ENCODE results near the gene GJB2.

- TF ChIP-seq CTCF (conservative IDR thresholded peaks at IDR 0.05 in 1 of 2, IDR thresholded peaks at IDR 0.05 in 1 of 2; ENCODE audit: low read depth in 1 of 2, low read length in 2 of 2) (no peak), EZH2 (IDR thresholded peaks at IDR 0.05; ENCODE audit: low read length, missing control alignments) (no peak)
Observed at GRCh38 chr13:20209948-20210347, 17.2 kb upstream of the GJB2 start.

All from fibroblast of lung (primary cell).